Right atrium auricular region (tissue), 2 donors: ENCODE measurements around the gene EIF2B1. TPM values are rescaled to one million over a fixed set of nuclear protein-coding genes. Genes with fewer than 3 reads are reported as not detected.
A peak's percentile ranks its signal among the peaks of the same experiment; 100 is the strongest.
"Not testable (repeated sequence)": the region's sequence is repeated elsewhere in the genome, so short reads cannot be mapped to it uniquely, and the experiment has no call there.

ENCODE experiments used
- DNase-seq: peaks from one replicate; pipeline ENCODE4 v3.0.0-alpha.2; 2019; ENCODE audit warnings: low spot score
- H3K27ac ChIP-seq, 2 donors: fragments of 200-600 bp; sonication (generic); 1 replicate in 1 of 2; 2 replicates in 1 of 2; pipeline ENCODE4 v1.5.1; 2016 to 2019
- H3K27me3 ChIP-seq, 2 donors: fragments of 200-600 bp; sonication (generic); one replicate each; pipeline versions ENCODE4 v1.5.1 to v1.6.0; 2017 to 2019
- H3K36me3 ChIP-seq: fragments of 200-600 bp; sonication (generic); one replicate; pipeline ENCODE4 v1.5.1; 2016
- H3K4me1 ChIP-seq, 2 donors: fragments of 200-600 bp; sonication (generic); one replicate each; pipeline versions ENCODE4 v1.5.1 to v1.6.0; 2017 to 2019
- H3K4me3 ChIP-seq, 2 donors: fragments of 200-600 bp; sonication (generic); 1 replicate in 1 of 2; 2 replicates in 1 of 2; pipeline ENCODE4 v1.5.1; 2017 to 2019; ENCODE audit warnings: mild to moderate bottlenecking in 1 of 2, moderate library complexity in 1 of 2
- H3K9me3 ChIP-seq, 2 donors: fragments of 200-600 bp; sonication (generic); one replicate each; pipeline ENCODE4 v1.5.1; 2019
- CTCF ChIP-seq, 2 donors: fragments of 200-600 bp; sonication (generic); IDR thresholded peaks; one replicate each; pipeline ENCODE4 v1.5.1; 2019; ENCODE audit warnings: antibody characterized with exemption in 2 of 2
- total RNA-seq, 2 donors: library from RNA; depleted of rRNA; stranded (reverse); fragments of >200 nt; gene quantifications; one replicate each; pipeline ENCODE4 v1.1.0, GENCODE V29; 2016

The EIF2B1 gene
- total RNA-seq, 2 donors from 2014 or later = 60.0 to 65.9 TPM

GRCh38 chr12:123617144-123617543 is 16.3 kb downstream of the EIF2B1 start:
- Histone ChIP-seq H3K27me3 (no peaks in the 10 kb centered on the region), H3K4me3 (no peak overlapping the region), H3K9me3 (no peaks in the 10 kb centered on the region), H3K27ac (no peak overlapping the region), H3K4me1 (peaks cover 0 to 13% of the 10 kb centered on the region in 2 donors), H3K36me3 (peaks cover 84% of the 10 kb centered on the region)
- DNase-seq = no peak
- TF ChIP-seq CTCF (IDR thresholded peaks at IDR 0.05) = no peak

- peaks cover 83% of the 10 kb centered on the region for H3K36me3 ChIP-seq
- peaks cover 0 to 13% of the 10 kb centered on the region in 2 donors for H3K4me1 ChIP-seq
- no peak for DNase-seq
- no peak for TF ChIP-seq CTCF (IDR thresholded peaks at IDR 0.05)
- H3K9me3 ChIP-seq = no peaks in the 10 kb centered on the region
- peak overlapping the region; percentile 17 to 63 for H3K27ac ChIP-seq
- H3K27me3 ChIP-seq = no peaks in the 10 kb centered on the region
- no peak overlapping the region for H3K4me3 ChIP-seq
Observed at GRCh38 chr12:123614531-123614930, 19.0 kb downstream of the EIF2B1 start.

GRCh38 chr12:123614110-123614509 is 19.4 kb downstream of the EIF2B1 start:
- Histone ChIP-seq H3K27me3 (no peaks in the 10 kb centered on the region), H3K4me1 (peaks cover 0 to 13% of the 10 kb centered on the region in 2 donors), H3K9me3 (no peaks in the 10 kb centered on the region), H3K4me3 (no peak overlapping the region), H3K36me3 (peaks cover 81% of the 10 kb centered on the region), H3K27ac (peak overlapping the region in 1 of 2 donors; percentile 63)
- TF ChIP-seq CTCF (IDR thresholded peaks at IDR 0.05) = no peak
- no peak for DNase-seq

GRCh38 chr12:123608182-123608581 is 25.3 kb downstream of the EIF2B1 start:
- no peaks in the 10 kb centered on the region for H3K27me3 ChIP-seq
- peaks cover 67% of the 10 kb centered on the region for H3K36me3 ChIP-seq
- H3K9me3 ChIP-seq = no peaks in the 10 kb centered on the region
- H3K4me1 ChIP-seq = no peaks in the 10 kb centered on the region
- TF ChIP-seq CTCF (IDR thresholded peaks at IDR 0.05) = no peak
- DNase-seq = no peak
- no peak overlapping the region for H3K4me3 ChIP-seq
- H3K27ac ChIP-seq = no peak overlapping the region

- Histone ChIP-seq H3K4me1 (peaks cover 0 to 4% of the 10 kb centered on the region in 2 donors), H3K9me3 (no peaks in the 10 kb centered on the region), H3K27ac (no peak overlapping the region), H3K27me3 (no peaks in the 10 kb centered on the region), H3K4me3 (no peak overlapping the region), H3K36me3 (peaks cover 63% of the 10 kb centered on the region)
- DNase-seq = no peak
- TF ChIP-seq CTCF (IDR thresholded peaks at IDR 0.05) = no peak
Observed at GRCh38 chr12:123607756-123608155, 25.7 kb downstream of the EIF2B1 start.

- not testable (repeated sequence) for DNase-seq, H3K27me3 ChIP-seq, H3K9me3 ChIP-seq, H3K27ac ChIP-seq, H3K4me3 ChIP-seq
- H3K4me1 ChIP-seq = peaks cover 0 to 17% of the 10 kb centered on the region in 2 donors
- peaks cover 29% of the 10 kb centered on the region for H3K36me3 ChIP-seq
Observed at GRCh38 chr12:123603495-123603894, 30.0 kb downstream of the EIF2B1 start.
